ENCODE measurements around the gene SLC30A10.
"Not testable (repeated sequence)": the region's sequence is repeated elsewhere in the genome, so short reads cannot be mapped to it uniquely, and the experiment has no call there.

The SLC30A10 gene

DNA sequence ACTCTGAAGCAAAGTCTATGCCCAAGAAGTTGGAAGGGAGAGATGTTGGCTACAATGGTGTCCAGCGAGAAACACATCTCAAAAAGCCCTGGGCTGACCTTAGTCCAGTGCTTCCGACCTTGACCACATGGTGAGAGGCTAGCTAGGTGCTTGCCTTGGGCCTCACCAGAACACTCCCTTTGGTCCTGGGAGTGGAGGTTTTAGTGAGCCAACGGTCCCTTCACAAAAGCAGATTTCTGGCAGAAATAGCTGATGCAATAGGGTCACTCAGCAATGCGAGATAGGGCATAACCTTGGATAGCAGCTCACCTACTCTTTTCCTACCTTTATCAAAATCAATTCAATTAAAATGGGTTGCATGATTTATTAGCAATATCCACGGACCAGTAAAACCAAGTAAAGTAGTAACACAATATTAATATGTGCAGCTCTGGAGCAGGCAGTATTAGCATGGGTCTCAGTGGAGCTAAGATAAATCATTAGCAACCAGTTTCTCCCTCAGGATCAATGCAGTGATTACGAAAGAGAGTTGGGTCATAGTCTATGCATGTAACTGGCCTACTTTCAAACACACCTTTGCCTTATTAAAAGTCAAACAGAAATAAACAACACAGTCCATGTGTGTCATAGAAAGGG is 1.9 kb downstream of the SLC30A10 start:
- no peak for DNase-seq

- no peak for DNase-seq
These were observed 4.0 kb downstream of the SLC30A10 start for GRCh38 chr1:219924342-219924741.

GRCh38 chr1:219917851-219918466 is 10.4 kb downstream of the SLC30A10 start:
- DNase-seq, result no peak

- DNase-seq, result no peak
These were observed 11.1 kb downstream of the SLC30A10 start for GRCh38 chr1:219917281-219917680.

GRCh38 chr1:219916257-219916656 is 12.1 kb downstream of the SLC30A10 start:
- DNase-seq, result no peak

GRCh38 chr1:219913005-219913770 is 15.2 kb downstream of the SLC30A10 start:
- DNase-seq, result no peak

- no peak for DNase-seq
These were observed 17.6 kb downstream of the SLC30A10 start for GRCh38 chr1:219910716-219911115.

- no peak for DNase-seq
These were observed 18.9 kb downstream of the SLC30A10 start for GRCh38 chr1:219909476-219909875.

DNA sequence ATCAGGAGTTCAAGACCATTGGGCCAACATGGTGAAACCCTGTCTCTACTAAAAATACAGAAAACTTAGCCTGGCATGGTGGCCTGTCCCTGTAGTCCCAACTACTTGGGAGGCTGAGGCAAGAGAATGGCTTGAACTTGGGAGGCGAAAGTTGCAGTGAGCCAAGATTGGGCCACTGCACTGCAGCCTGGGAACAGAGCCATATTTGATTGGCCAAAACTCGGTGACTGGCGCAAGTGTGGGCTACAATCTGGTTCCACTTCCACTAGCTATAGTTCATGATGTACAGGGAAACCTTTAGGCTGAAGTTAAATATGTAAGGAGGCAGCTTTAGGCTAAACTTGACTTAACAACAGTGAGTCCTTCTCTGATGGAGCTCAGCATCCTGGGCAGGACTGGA is 20.2 kb downstream of the SLC30A10 start:
- no peak for DNase-seq

DNA sequence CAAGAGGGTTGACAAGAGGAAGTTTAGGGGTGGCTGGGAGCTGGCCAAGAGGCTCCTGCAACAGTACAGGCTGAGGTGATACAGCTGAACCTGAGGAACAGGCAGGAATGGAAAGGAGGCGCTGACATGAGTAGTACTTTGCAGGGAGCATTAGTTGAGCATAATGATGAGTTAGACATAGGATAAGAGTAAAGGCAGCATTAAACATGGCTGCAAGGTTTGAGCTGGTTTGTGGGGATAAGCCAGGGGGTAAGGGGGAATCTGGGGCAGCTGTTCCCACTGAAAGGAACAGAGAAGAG is 20.6 kb downstream of the SLC30A10 start:
- no peak for DNase-seq

- no peak for DNase-seq
These were observed 21.2 kb downstream of the SLC30A10 start for GRCh38 chr1:219906924-219907771.

DNA sequence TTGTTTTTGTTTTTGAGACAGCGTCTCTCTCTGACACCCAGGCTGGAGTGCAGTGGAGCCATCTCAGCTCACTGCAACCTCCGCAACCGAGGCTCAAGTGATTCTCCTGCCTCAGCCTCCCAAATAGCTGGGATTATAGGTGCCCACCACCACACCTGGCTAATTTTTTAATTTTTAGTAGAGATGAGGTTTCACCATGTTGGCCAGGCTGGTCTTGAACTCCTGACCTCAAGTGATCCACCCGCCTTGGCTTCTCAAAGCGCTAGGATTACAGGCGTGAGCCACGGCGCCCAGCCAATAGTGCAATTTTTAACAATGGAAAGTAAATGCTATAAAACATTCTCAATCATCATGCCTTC is 21.8 kb downstream of the SLC30A10 start:
- not testable (repeated sequence) for DNase-seq

DNA sequence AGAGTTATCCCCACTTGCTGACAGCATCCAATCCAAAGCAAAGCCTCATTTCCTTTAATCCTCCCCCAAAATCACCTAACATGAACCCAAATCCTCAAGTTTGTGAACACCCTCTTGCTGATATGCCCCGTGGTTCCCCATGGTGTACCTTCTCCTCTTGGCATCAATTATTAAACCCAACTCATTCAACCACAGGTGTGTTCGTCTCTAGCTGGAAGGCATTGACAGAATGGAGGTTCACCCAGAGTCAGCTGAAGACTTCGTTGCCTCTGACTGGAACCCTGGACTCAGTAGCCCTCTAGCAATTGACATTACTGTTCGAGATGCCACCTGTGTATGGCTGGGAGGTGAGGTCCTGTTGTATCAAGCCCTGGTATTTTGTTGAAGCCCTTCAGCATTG is 22.8 kb downstream of the SLC30A10 start:
- no peak for DNase-seq

DNA sequence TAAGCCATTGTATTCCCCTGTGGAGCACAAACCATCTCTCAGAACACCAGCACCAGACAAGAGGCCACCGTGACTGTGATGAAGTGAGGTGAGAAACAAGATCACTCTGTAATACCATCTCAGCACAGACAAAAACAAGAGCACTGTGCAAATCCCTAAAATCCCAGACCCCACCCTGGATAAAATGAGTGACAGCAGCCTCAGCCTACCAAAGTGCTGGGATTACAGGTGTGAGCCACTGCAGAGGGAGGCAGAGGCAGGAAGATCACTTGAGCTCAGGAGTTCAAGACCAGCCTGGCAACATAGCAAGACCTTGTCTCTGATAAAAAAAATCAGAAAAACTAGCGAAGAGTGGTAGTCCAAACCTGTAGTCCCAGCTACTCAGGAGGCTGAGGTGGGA is 23.4 kb downstream of the SLC30A10 start:
- DNase-seq, result no peak

DNA sequence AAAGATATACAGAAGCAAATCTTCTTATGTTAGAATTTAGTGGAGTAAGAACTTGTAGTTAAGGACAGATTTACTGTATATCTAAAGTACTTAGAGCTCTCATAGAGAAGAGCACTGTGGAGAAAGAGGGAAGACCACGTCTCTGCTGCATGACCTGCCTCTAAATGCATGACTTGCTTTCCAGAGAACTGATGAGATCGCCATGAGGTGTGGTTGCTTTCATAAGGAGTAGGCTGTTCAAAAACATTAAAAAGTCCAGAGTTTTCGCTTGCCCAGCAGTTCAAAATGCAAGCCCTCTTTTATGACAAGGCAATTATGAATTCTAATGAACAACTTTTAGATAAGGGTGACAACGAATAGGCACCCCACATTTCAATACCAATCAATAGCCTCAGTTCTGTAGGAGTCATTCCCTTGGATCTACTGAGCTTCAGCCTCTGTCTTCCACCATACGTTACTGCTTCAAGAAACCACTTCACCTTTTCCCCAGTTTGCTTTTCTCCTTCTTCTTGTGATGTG is 24.9 kb downstream of the SLC30A10 start:
- no peak for DNase-seq

- no peak for DNase-seq
These were observed 25.4 kb downstream of the SLC30A10 start for GRCh38 chr1:219902951-219903350.

DNA sequence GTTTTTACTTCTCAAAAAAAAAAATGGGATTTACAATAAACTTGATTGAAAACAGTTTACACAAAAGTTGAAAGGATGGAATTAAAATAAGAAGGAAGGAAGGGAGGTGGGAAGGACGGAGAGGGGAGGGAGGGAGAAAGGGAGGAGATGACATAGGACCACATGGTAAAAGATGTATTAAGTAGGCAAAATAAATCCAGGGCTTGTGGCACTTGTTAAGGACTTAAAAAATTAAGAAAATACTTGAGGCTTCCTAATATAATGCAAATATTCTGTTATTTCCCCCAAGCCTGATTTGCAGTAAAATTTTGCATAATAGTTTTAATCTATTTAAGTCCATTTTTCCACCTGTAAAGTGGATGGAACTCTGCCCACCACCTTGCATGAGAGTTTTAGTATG is 27.5 kb downstream of the SLC30A10 start:
- DNase-seq, result no peak

DNA sequence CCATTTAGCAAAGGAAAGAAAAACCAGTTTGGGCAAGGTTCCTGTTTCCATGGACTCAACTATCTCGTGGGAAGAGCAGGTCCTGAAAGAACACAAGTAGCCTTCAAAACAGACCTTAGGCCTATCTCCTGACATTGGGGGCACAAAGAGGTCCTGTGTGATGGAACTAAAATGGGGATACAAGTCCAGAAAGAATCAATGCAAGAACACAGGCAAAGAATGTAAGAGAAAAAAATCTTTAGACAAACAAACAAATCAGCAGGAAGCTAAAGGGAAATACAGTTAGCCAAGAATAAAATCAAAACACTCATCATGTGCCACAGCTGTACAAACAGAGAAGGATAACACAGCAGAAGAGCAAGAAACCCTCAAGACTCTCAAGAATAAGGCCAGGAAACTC is 28.2 kb downstream of the SLC30A10 start:
- no peak for DNase-seq

- no peak for DNase-seq
These were observed 30.0 kb downstream of the SLC30A10 start for GRCh38 chr1:219898375-219898774.

- DNase-seq, result no peak
These were observed 30.4 kb downstream of the SLC30A10 start for GRCh38 chr1:219897914-219898313.

GRCh38 chr1:219892271-219892670 is 36.1 kb downstream of the SLC30A10 start:
- not testable (repeated sequence) for DNase-seq

DNA sequence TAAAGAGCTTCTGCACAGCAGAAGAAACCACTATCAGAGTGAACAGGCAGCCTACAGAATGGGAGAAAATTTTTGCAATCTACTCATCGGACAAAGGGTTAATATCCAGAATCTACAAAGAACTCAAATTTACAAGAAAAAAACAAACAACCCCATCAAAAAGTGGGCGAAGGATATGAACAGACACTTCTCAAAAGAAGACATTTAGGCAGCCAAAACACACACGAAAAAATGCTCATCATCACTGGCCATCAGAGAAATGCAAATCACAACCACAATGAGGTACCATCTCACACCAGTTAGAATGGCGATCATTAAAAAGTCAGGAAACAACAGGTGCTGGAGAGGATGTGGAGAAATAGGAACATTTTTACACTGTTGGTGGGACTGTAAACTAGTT is 36.5 kb downstream of the SLC30A10 start:
- DNase-seq, result not testable (repeated sequence)

GRCh38 chr1:219888667-219889066 is 39.7 kb downstream of the SLC30A10 start:
- DNase-seq, result not testable (repeated sequence)
